ENCODE results near the gene CTBS.
"Not testable (repeated sequence)": the region's sequence is repeated elsewhere in the genome, so short reads cannot be mapped to it uniquely, and the experiment has no call there.

The CTBS gene

GRCh38 chr1:84598846-84599741 is 24.9 kb upstream of the CTBS start:
- H3K4me3 ChIP-seq (ENCODE audit: low read depth, low read length, poor library complexity, severe bottlenecking), result no peak overlapping the region
- no peak overlapping the region for H3K27ac ChIP-seq (ENCODE audit: low read depth, low read length, poor library complexity, severe bottlenecking)
- no peaks in the 10 kb centered on the region for H3K36me3 ChIP-seq (ENCODE audit: insufficient read depth, low read length)
- H3K27me3 ChIP-seq (ENCODE audit: insufficient read depth, low read length), result no peaks in the 10 kb centered on the region
- no peaks in the 10 kb centered on the region for H3K4me1 ChIP-seq (ENCODE audit: insufficient read depth, low read length, severe bottlenecking)
- H2AFZ ChIP-seq (ENCODE audit: low read length), result no peak overlapping the region
- TF ChIP-seq CTCF (IDR thresholded peaks at IDR 0.05; ENCODE audit: low read length) (no peak), EZH2 (IDR thresholded peaks at IDR 0.05; ENCODE audit: borderline replicate concordance, low read length) (no peak)
- no peaks in the 10 kb centered on the region for H4K20me1 ChIP-seq (ENCODE audit: insufficient read depth, low read length)
- no peaks in the 10 kb centered on the region for H3K79me2 ChIP-seq (ENCODE audit: insufficient read depth, low read length)
- H3K9me2 ChIP-seq (ENCODE audit: low read depth, low read length), result no peaks in the 10 kb centered on the region
- no peak overlapping the region for H3K4me2 ChIP-seq (ENCODE audit: low read length)
- no peak overlapping the region for H3K9ac ChIP-seq (ENCODE audit: low read length)
- no peaks in the 10 kb centered on the region for H3F3A ChIP-seq (ENCODE audit: insufficient read depth, low read length)
- peaks cover 2% of the 10 kb centered on the region; the same call in 1 of the 2 replicates for H3K9me3 ChIP-seq (ENCODE audit: low read length)

GRCh38 chr1:84598418-84598817 is 24.2 kb upstream of the CTBS start:
- Histone ChIP-seq H3K4me1 (ENCODE audit: insufficient read depth, low read length, severe bottlenecking) (no peaks in the 10 kb centered on the region), H3K36me3 (ENCODE audit: insufficient read depth, low read length) (no peaks in the 10 kb centered on the region), H3K27me3 (ENCODE audit: insufficient read depth, low read length) (no peaks in the 10 kb centered on the region), H3K27ac (ENCODE audit: low read depth, low read length, poor library complexity, severe bottlenecking) (no peak overlapping the region), H3K9ac (ENCODE audit: low read length) (no peak overlapping the region), H3F3A (ENCODE audit: insufficient read depth, low read length) (no peaks in the 10 kb centered on the region), H3K9me3 (ENCODE audit: low read length) (no peaks in the 10 kb centered on the region), H3K79me2 (ENCODE audit: insufficient read depth, low read length) (no peaks in the 10 kb centered on the region), H3K4me2 (ENCODE audit: low read length) (no peak overlapping the region), H3K4me3 (ENCODE audit: low read depth, low read length, poor library complexity, severe bottlenecking) (no peak overlapping the region), H3K9me2 (ENCODE audit: low read depth, low read length) (no peaks in the 10 kb centered on the region), H4K20me1 (ENCODE audit: insufficient read depth, low read length) (no peaks in the 10 kb centered on the region), H2AFZ (ENCODE audit: low read length) (no peak overlapping the region)
- TF ChIP-seq EZH2 (IDR thresholded peaks at IDR 0.05; ENCODE audit: borderline replicate concordance, low read length), result no peak
- no peak for TF ChIP-seq CTCF (IDR thresholded peaks at IDR 0.05; ENCODE audit: low read length)

GRCh38 chr1:84597011-84597410 is 22.8 kb upstream of the CTBS start:
- TF ChIP-seq CTCF (IDR thresholded peaks at IDR 0.05; ENCODE audit: low read length) (no peak), EZH2 (IDR thresholded peaks at IDR 0.05; ENCODE audit: borderline replicate concordance, low read length) (no peak)
- H3K4me1 ChIP-seq (ENCODE audit: insufficient read depth, low read length, severe bottlenecking), result no peaks in the 10 kb centered on the region
- no peaks in the 10 kb centered on the region for H4K20me1 ChIP-seq (ENCODE audit: insufficient read depth, low read length)
- no peak overlapping the region for H3K4me3 ChIP-seq (ENCODE audit: low read depth, low read length, poor library complexity, severe bottlenecking)
- H3K9me3 ChIP-seq (ENCODE audit: low read length), result no peaks in the 10 kb centered on the region
- H3K27ac ChIP-seq (ENCODE audit: low read depth, low read length, poor library complexity, severe bottlenecking), result no peak overlapping the region
- H3K27me3 ChIP-seq (ENCODE audit: insufficient read depth, low read length), result no peaks in the 10 kb centered on the region
- no peak overlapping the region for H3K4me2 ChIP-seq (ENCODE audit: low read length)
- no peaks in the 10 kb centered on the region for H3K9me2 ChIP-seq (ENCODE audit: low read depth, low read length)
- no peak overlapping the region for H2AFZ ChIP-seq (ENCODE audit: low read length)
- H3K36me3 ChIP-seq (ENCODE audit: insufficient read depth, low read length), result no peaks in the 10 kb centered on the region
- H3F3A ChIP-seq (ENCODE audit: insufficient read depth, low read length), result no peaks in the 10 kb centered on the region
- H3K79me2 ChIP-seq (ENCODE audit: insufficient read depth, low read length), result no peaks in the 10 kb centered on the region
- H3K9ac ChIP-seq (ENCODE audit: low read length), result no peak overlapping the region

- H3K36me3 ChIP-seq (ENCODE audit: insufficient read depth, low read length); H3K4me1 ChIP-seq (ENCODE audit: insufficient read depth, low read length, severe bottlenecking); H3K9me2 ChIP-seq (ENCODE audit: low read depth, low read length); H3K4me3 ChIP-seq (ENCODE audit: low read depth, low read length, poor library complexity, severe bottlenecking); H3F3A ChIP-seq (ENCODE audit: insufficient read depth, low read length); H3K27ac ChIP-seq (ENCODE audit: low read depth, low read length, poor library complexity, severe bottlenecking); H4K20me1 ChIP-seq (ENCODE audit: insufficient read depth, low read length); H3K27me3 ChIP-seq (ENCODE audit: insufficient read depth, low read length); H2AFZ ChIP-seq (ENCODE audit: low read length); H3K9me3 ChIP-seq (ENCODE audit: low read length); H3K9ac ChIP-seq (ENCODE audit: low read length); H3K79me2 ChIP-seq (ENCODE audit: insufficient read depth, low read length); H3K4me2 ChIP-seq (ENCODE audit: low read length): not testable (repeated sequence)
Measured at GRCh38 chr1:84594959-84595358, 20.7 kb upstream of the CTBS start.

All from OCI-LY1 (cell line).